ENCODE data around the gene AGAP1. TPM values are rescaled to one million over a fixed set of nuclear protein-coding genes. Genes with fewer than 3 reads are reported as not detected.
"Not testable (repeated sequence)": the region's sequence is repeated elsewhere in the genome, so short reads cannot be mapped to it uniquely, and the experiment has no call there.

AGAP1 gene
- total RNA-seq, 1 donor from 2014 or later: 22.3 TPM

DNA sequence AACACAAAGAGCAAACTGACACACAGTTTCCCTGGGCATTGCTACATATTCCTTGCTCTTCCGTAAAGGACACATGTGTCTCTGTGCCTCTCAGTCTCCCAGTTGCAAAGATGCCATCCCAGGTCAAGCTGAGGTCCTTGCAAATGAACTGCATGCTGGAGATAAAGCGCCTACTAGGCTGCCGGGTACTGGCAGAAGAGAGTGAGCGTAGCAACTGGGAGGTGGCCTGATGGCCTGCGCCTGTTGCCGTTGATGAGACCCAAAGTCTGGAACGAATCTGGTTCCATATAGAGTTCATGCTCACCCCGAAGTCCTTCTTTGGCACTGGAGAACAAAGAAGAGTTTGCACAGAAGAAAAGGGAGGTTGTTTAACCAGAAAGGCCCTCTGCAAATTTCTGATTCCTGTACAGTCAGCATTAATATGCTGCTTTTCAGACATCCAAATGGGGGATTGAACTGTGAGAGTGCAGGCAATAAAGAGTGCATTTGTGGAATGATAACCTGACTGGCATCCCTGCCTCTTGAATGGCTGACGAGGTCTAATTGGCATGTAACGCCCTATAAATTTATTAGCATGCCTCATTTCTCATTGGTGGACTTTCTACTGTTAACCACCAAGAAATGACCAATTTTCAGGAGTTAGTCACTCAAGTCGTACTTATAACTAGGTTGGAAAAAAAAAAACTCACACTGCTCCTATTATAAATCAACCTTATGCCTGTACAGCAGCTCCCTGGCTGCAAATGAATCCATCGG lies 595.6 kb downstream of the AGAP1 start:
- no peak for DNase-seq (ENCODE audit: extremely low read depth, low read depth, low spot score)

DNA sequence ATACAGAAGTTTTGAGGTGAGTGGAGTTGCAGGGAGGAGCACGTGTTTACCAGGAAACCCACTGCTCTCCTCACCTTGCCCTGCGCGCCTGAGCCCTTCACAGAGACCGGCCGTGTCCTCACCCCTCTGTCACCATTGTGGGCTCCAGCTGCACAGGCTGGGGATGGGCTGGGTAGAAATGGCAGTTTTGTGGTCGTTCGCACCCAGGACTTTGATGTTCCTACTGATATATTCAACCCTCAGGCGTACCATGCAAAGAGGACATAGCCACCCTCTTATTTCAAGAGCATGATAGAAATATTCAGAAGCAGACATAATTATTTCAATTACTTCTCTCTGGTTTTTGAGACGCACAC lies 596.2 kb downstream of the AGAP1 start:
- no peak for DNase-seq (ENCODE audit: extremely low read depth, low read depth, low spot score)

DNA sequence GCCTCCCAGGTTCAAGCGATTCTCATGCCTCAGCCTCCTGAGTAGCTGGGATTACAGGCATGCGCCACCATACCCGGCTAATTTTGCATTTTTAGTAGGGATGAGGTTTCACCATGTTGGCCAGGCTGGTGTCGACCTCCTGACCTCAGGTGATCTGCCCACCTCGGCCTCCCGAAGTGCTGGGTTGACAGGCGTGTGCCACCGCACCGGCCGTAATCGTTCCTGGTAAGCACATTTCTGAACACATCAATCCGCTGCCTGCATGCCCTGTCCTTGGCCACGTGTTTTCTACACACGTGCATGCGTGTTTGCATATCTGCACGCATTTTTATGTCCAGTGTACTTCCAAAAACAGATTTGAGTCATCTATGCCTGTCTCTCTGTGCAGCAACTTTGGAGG lies 597.0 kb downstream of the AGAP1 start:
- not testable (repeated sequence) for DNase-seq (ENCODE audit: extremely low read depth, low read depth, low spot score)

DNA sequence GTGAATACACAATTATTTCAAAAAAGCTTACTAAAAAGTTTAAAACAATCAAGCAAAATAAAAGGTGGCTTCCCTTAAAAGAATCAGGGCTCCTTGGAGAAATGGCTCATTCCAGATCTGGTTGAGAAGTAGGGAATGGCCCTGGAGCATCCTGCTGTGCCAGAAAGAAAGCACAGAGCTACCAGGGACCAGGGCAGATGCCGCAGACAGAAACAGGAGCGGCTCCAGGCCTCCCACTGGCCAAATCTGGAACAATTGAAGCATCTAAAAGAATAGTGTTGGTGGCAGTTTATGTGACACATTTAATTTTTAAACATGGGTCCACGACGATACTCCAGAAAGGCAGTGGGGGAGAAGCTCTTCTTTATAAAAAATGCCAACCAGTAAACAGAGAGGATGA lies 598.9 kb downstream of the AGAP1 start:
- DNase-seq (ENCODE audit: extremely low read depth, low read depth, low spot score): no peak

DNA sequence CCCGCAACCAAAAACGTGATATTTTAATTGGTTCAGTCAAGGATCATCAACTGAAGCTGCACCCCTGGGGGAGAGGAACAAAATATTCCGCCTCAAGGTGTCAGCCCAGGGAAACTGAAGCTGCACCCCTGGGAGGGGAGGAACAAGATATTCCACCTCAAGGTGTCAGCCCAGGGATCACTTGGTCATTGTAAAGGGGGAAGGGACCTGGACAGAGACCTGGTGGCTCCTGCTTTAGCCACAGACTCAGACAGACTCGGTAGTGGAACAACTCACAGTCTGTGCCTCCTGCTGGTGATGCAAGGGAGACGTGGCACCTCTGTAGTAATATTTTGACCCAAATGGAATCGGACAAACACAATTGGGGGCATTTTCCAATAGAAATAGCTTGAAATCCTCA lies 599.3 kb downstream of the AGAP1 start:
- DNase-seq (ENCODE audit: extremely low read depth, low read depth, low spot score): no peak

DNA sequence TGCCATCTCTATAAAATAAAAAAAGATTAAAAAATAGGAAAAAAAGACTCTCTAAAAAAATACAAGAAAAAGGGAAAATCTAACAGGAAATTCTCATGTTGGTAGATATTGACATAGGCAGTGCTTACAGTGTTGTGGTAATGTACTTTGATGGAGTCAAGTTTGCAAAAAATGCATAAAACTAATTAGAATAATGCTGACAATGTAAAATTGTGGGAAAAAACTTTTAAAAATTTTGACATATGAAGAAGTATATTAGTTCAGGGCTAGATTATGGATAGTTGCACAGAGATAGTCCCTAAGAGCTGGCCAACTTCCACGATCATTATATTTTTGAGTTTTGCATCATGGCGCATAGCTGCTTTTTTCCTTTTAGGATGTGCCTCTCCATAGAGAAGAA lies 601.7 kb downstream of the AGAP1 start:
- DNase-seq (ENCODE audit: extremely low read depth, low read depth, low spot score): no peak

DNA sequence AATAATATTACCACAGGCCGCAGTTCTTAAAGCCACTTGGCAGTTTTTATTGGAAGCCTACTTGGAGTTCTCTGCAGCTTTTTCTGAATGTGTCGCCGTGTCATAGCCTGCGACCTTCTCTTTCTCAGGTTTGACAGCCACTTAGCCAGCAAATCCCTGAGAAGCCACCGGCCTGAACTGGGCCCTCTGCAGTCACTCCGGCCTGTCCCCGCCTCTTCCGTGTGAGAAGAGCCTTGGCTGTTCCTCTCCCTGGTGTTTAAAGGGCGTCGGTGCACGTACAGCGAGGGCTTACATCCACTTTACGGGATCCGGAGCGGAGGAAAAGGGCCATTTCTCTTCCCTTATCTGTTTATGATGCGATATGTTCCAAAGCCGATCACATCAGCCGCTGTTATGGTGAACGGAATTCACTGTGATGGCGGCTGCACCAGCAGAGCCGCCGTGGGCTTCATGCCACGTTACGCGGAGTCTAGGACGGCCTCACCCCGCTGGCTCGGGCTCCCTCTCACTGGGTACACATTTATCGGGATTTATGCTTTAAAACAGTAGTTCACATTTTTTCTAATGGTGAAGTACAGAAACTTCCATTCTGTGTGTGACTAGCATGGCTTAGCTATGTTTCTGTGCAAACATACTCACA lies 607.6 kb downstream of the AGAP1 start:
- DNase-seq (ENCODE audit: extremely low read depth, low read depth, low spot score): no peak

DNA sequence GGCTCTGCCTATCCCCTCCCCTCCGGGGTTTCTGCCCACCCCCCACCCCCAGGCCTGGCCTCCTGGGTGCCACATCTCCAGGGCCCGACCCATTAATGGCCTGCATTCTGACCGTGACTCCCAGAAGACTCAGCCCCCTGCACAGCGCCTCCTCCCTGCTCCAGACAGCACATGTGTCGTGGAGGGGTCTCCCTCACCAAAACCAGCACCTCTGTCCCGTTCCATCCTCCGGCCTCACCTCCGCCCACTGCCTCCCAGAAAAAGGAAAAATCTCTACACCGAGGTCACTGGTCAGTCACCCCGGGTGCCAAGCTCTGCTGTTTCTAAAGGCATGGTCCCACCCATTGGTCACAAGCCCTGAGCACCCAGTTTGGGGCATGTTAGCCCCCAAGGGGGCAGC lies 609.1 kb downstream of the AGAP1 start:
- DNase-seq (ENCODE audit: extremely low read depth, low read depth, low spot score): no peak

DNA sequence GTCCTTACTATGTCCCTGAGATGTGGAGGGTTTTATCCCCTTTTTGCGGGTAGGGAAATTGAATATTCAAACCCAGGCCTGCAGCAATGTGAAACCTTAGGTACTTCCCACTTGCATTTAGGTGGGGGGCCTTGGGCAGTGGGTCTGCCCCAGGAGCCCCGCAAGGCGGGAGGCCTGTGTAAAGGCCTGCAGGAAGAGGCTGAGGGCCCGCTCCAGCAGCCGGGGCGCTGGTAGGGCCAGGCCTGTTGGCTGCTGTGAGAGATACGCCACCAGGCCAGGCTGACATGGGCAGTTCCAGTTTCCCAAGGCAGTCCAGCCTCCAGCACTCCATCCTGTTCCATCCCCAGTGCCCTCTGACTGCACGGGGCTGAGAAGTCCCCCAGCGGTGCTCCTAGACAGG lies 610.1 kb downstream of the AGAP1 start:
- no peak for DNase-seq (ENCODE audit: extremely low read depth, low read depth, low spot score)

DNA sequence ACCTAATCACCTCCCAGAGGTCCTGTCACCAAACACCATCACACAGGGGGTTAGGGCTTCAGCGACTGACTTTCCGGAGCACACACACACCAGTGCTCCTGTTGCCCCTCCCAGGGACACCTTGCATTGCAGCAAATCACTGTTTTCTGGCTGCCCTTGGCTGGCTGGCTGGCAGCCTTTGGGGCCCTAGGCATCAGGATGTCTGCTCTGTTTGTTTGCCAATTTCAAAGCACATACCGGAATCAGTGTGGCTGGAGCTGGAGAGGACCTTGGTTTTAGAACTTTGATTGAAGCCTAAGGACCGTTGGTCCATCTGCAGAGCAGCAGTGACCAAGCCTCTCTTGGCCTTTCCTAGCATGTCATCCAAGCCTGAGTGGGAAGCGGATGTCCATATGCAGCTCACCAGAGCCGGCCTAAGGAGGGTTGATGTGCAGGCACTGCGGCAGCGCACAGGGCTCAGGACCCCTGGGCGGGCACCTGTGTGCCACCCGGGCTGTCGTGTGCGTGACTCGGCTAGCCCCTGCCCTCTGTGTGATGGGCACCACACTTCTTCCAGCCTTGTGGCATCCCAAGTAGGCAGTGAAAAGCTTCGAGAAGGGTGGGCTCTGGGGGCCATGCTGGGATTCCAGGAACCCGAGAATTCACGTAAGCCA lies 612.2 kb downstream of the AGAP1 start:
- no peak for DNase-seq (ENCODE audit: extremely low read depth, low read depth, low spot score)

DNA sequence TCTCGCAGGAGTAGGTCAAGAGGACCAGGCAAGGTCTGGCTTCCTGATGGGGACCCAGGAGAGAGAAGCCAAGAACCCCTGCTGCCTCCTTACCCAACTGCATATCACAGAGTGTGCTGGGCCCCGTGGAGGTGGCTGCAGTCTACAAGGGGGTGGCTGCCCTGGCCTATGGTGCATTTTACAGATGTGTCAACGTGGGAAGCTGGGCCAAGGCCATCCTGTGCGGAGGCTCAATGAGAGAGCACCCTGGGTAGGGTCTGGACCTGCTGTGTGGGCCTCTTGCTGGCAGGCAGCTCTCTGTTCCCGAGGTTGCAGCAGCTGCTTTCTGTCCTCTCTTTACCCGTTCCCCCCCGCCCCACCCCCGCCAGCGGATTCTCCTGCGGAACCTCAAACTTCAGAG lies 612.9 kb downstream of the AGAP1 start:
- no peak for DNase-seq (ENCODE audit: extremely low read depth, low read depth, low spot score)

DNA sequence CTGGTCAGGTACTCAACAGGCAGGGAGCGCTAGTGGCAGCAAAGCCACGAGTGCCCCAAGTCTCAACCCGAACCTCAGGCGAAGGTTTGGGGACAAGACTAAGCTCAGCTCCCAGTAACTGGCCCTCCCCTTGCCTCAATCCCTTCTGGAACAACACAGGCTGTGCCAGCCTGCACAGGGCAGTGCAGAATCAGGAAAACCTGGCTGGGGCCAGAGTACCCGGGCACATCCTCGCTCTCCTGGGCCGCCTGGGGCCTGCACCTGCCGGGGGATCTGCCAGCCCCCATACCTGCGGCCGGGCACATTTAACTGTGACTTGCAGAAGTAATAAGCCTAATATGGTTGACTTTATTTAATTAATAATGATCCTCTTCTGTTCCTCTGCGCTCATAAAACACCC lies 613.7 kb downstream of the AGAP1 start:
- DNase-seq (ENCODE audit: extremely low read depth, low read depth, low spot score): no peak

DNA sequence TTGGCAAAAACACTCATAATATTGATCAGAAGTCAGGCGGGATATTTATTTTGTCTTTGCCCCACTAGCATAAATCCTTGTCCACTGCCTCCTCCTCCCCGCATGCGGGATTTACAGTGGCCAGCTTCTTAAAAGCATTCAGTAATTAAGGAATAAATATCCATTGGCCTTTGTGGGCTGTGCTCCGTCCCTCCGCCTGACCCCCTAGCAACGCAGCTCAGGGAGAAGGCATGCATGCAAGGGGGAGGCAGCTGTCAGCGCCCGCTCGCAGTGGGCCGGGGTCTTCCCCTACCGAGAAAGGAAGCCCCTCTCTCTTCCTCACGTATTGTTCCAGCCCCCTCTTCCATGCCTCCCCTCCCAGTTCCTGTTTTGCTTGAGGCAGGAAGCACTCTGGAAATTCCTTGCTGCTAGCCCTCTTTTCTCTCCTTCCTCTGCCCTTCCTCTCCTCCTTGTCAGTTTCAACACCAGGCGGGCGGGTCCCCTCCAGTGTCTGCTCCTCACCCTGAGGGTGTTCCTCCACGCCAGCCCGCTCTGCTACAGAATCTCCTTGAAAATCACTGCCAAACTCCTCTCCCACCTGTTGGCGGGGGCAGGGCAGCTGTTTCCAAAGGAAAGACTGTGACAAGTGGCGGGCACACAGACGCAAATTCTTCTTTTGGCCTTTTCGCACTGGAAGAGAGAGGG lies 614.2 kb downstream of the AGAP1 start:
- no peak for DNase-seq (ENCODE audit: extremely low read depth, low read depth, low spot score)

DNA sequence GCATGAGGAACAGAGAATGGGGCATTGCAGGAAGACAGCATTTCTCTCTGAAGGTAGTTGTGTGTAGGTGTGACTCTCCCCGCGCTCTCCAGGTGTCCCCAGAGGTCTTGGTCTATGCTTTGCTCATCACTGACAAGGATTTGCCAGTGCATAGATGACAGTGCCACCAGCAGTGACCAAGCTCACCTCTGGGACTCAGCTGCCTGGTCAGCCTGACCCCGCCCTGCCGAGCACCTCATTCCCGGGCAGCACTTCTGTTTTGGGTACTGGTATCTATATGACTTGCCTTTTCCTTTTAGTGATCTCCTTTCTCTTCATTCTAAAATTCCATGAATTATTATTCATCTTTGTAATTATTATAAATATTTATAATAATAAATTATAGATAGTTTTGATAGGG lies 615.2 kb downstream of the AGAP1 start:
- DNase-seq (ENCODE audit: extremely low read depth, low read depth, low spot score): no peak

DNA sequence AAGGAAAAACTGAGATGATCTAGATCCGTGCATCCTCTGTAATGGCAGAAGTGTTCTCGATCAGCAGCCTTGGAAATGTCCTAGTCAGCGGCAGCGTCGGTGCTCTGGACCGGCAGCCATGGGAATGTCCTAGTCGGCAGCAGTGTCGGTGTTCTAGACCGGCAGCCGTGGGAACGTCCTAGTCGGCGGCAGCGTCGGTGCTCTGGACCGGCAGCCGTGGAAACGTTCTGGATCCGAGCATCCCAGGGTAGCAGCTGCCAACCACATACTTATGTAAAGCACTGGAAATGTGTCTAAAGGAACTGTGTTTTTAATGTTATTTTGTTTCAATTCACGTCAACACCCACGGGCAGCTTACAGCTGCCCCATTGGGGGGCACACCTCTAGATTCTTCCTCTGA lies 615.6 kb downstream of the AGAP1 start:
- DNase-seq (ENCODE audit: extremely low read depth, low read depth, low spot score): no peak

DNA sequence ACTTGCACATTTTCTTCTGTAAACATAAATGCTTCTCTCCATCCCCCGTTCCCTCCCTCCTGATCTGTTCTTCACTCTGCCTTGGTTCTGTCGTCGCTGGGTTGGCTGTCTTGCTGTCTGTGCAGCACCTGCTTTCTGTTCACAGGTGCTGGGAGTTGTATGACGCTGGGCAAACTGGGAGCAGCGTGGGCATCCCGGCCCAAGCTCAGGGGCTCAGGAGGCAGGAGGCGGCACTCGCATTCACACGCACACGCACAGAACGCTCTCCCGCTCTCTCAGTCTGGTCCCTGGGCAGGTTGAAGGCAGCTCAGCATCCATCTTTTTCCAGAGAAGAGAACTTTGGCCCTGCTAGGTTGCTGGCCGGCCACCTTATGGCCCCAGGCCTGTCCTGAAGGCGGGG lies 618.6 kb downstream of the AGAP1 start:
- no peak for DNase-seq (ENCODE audit: extremely low read depth, low read depth, low spot score)

DNA sequence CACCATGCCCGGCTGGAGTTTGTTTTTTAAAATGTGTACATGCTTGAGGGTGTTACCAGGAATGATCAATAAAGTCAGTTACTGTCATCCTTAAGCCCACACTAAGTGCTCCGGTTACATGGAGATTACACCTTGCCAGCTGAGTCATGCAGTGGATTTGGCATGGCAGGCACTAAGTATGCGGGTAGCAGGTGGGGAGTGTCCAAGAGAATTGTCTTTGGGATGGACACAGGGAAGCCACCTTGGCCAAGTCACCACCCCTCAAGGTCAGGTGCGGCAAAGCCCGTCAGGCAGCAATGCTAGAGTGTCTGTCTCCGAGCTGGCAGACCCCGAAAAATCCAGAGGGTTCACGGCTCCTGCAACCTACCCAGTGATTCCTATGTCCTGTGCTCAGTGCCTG lies 619.6 kb downstream of the AGAP1 start:
- DNase-seq (ENCODE audit: extremely low read depth, low read depth, low spot score): no peak

DNA sequence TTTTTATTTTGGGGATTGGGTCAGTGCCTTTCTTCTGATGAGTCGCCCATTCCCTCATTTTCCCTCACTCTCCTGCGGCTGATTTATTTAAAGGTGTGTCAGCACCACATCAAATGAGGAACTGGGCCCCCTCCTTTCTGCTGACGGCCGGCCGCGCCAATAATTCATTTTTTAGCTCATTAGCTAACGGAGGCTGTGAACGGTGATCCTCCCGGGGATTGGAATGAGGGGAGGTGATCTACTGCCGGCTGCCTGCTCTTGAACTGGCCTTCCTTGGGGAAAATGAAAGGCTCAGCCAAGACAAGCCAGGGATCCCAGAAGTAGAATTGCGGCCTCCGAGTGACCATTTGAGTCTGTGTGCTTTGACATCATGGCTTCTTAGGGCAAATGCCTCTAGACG lies 620.1 kb downstream of the AGAP1 start:
- DNase-seq (ENCODE audit: extremely low read depth, low read depth, low spot score): no peak

DNA sequence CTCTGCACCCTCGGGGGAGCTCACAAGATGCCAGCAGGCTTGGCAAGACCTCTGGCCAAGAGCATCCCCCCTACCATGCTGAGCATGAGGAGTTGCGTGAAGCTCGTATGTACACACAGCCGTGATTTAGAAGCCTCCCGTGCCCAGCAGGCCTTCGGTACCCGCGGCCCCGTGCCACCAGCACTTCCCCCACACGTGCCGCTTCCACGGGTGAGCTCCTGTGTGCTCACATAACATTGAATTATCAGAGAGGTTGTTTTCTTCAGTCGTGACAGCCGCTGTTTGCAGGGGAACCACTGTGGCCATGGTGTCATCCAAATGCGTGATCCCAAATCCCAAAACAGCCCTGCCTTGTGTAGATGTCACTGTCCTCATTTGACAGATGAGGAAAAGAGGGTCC lies 621.1 kb downstream of the AGAP1 start:
- DNase-seq (ENCODE audit: extremely low read depth, low read depth, low spot score): no peak

DNA sequence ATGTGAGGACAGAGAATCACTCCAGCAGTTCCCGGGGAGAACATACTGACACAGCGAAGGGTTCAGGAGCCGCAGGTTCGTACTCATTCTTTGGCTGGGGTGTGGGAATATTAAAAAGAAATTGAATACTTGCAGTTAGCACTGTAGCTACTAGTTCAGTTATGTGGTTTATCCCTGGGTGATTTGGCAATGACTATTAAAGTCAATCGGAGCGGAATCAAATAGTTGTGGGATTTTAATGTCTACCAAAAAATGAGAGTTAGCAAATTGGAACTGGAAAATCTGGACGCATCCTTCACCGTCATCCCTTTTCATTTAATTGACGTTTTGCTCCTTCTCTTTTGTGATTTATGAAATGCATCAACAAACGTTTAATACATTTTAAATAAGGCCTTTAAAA lies 623.6 kb downstream of the AGAP1 start:
- no peak for DNase-seq (ENCODE audit: extremely low read depth, low read depth, low spot score)

DNA sequence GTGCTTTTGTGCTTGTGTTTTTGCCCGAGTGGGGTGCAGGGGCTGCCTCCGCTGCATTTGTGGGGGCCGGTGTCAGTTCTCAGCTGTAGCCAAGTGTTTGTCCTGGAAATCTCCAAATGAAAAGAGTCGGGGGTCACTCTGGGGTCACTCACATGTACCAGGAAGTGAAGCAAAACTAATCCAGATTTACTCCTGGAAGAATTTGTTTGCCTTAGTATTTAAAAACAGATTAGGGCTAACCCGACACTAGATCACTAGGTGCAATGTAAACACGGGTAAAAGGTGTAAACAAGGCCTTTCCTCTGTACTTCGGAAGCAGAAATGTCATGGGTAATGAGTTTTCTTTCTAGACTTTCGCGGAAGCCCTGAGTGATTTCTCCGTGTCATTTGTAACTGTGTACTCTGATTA lies 624.0 kb downstream of the AGAP1 start:
- no peak for DNase-seq (ENCODE audit: extremely low read depth, low read depth, low spot score)

DNA sequence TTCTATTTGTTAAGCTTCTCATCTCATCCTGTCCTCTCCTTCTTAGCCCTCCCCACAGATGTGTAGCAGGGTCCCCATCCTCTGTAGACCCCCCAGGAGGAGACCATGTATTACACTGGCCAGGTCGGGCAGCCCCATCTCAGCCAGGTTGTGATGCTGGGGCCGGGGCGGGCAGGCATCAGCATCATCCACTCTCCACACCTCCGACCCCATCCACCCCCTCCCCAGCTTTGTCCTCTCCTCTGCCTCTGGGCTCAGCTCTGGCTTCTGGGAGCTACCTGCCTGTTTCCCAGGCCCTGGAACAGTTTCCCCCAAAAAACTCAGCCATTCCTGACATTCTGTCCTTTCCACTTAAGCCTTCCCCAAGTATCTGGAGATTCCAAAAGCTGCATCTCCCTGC lies 625.2 kb downstream of the AGAP1 start:
- DNase-seq (ENCODE audit: extremely low read depth, low read depth, low spot score): no peak

Data from glomerular endothelial cell (primary cell).